Measurements from ENCODE around the gene SSBP3.
A peak's percentile ranks its signal among the peaks of the same experiment; 100 is the strongest.
"Not testable (repeated sequence)": the region's sequence is repeated elsewhere in the genome, so short reads cannot be mapped to it uniquely, and the experiment has no call there.

SSBP3 gene

GRCh38 chr1:54215523-54215922 lies 190.7 kb downstream of the SSBP3 start:
- no peak for DNase-seq

GRCh38 chr1:54212872-54213271 lies 193.3 kb downstream of the SSBP3 start:
- no peak for DNase-seq

- DNase-seq, result not testable (repeated sequence)
Measured at GRCh38 chr1:54207896-54208295, 198.3 kb downstream of the SSBP3 start.

GRCh38 chr1:54207287-54207686 lies 198.9 kb downstream of the SSBP3 start:
- no peak for DNase-seq

GRCh38 chr1:54204199-54204598 lies 202.0 kb downstream of the SSBP3 start:
- DNase-seq, result no peak

GRCh38 chr1:54200519-54200997 lies 205.6 kb downstream of the SSBP3 start:
- DNase-seq, result no peak

- peak; percentile 97 to 99 for DNase-seq
Measured at GRCh38 chr1:54199765-54200518, 206.3 kb downstream of the SSBP3 start, which contains the start of the genes CYB5RL and MRPL37. Gene CYB5RL, minus strand, starts transcription at chr1:54200030. Its CDS starts 4,414 bp downstream, at chr1:54195616. Gene MRPL37, plus strand, starts transcription at chr1:54200167. Its CDS starts 77 bp downstream, at chr1:54200244.

GRCh38 chr1:54199151-54199764 lies 206.9 kb downstream of the SSBP3 start:
- peak in 1 of 2 experiments; percentile 43 for DNase-seq

- DNase-seq, result no peak
Measured at GRCh38 chr1:54193453-54193852, 212.7 kb downstream of the SSBP3 start.

- DNase-seq, result no peak
Measured at GRCh38 chr1:54191525-54191924, 214.7 kb downstream of the SSBP3 start.

- no peak for DNase-seq
Measured at GRCh38 chr1:54190526-54190925, 215.7 kb downstream of the SSBP3 start.

GRCh38 chr1:54188291-54188690 lies 217.9 kb downstream of the SSBP3 start:
- no peak for DNase-seq

- no peak for DNase-seq
Measured at GRCh38 chr1:54186056-54186455, 220.1 kb downstream of the SSBP3 start.

GRCh38 chr1:54180701-54181360 lies 225.4 kb downstream of the SSBP3 start:
- no peak for DNase-seq

- DNase-seq, result no peak
Measured at GRCh38 chr1:54178296-54179070, 227.7 kb downstream of the SSBP3 start.

- DNase-seq, result no peak
Measured at GRCh38 chr1:54177726-54178125, 228.5 kb downstream of the SSBP3 start.

- no peak for DNase-seq
Measured at GRCh38 chr1:54176621-54177327, 229.4 kb downstream of the SSBP3 start.

All from NCI-H2081 (cell line).